GM18502 (cell line): ENCODE data around the gene FOXN3.
"Not testable (repeated sequence)": the region's sequence is repeated elsewhere in the genome, so short reads cannot be mapped to it uniquely, and the experiment has no call there.

Experiments
- ATAC-seq: cut with Tn5 transposase; IDR thresholded peaks from one replicate; pipeline ENCODE4 v1.9.1; 2021; ENCODE audit warnings: mild to moderate bottlenecking; ENCODE audit not compliant: unreplicated experiment, poor library complexity

Gene FOXN3

GRCh38 chr14:89158104-89158503 is 258.9 kb downstream of the FOXN3 start:
- ATAC-seq: not testable (repeated sequence)

GRCh38 chr14:89155491-89155890 is 261.5 kb downstream of the FOXN3 start:
- no peak for ATAC-seq

- ATAC-seq: not testable (repeated sequence)
These were observed 265.3 kb downstream of the FOXN3 start for GRCh38 chr14:89151693-89152092.

- ATAC-seq: no peak
These were observed 270.8 kb downstream of the FOXN3 start for GRCh38 chr14:89146274-89146673.

GRCh38 chr14:89144642-89145041 is 272.4 kb downstream of the FOXN3 start:
- no peak for ATAC-seq

DNA sequence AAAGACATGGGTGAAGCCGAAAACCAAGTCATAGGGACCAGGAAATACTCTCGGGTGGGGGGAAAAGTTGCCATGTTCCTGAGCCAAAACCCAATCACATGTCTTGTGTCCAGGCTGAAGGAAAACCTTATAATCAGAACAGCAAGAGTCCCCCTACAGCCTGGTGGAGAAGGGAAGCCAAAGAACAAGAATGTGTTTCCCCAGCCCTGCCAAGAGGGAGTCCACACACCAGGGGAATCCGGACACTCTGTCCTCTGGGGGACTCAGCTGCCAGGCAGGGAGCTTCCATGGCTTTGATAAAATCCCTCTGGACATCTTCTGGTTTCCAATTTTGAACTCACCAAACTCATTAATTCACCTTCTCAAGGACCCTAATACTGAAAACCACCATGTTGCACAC is 273.0 kb downstream of the FOXN3 start:
- ATAC-seq: no peak

DNA sequence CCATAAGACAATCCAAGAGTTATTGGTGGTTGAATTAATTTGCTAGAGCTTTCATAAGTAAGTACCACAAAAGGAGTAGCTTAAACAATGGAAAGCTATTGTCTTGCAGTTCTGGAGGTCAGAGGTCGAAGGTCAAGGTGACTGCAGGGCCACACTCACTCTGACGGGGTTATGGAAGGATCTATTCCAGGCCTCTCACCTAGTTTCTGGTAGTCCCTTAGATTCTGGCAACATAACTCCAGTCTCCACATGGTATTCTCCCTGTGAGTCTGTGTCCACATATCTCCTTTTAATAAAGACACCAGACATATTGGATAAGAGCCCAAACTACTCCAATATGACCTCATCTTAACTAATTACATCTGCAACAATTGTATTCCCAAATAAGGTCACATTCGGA is 273.4 kb downstream of the FOXN3 start:
- ATAC-seq: no peak

GRCh38 chr14:89142366-89142765 is 274.7 kb downstream of the FOXN3 start:
- no peak for ATAC-seq

DNA sequence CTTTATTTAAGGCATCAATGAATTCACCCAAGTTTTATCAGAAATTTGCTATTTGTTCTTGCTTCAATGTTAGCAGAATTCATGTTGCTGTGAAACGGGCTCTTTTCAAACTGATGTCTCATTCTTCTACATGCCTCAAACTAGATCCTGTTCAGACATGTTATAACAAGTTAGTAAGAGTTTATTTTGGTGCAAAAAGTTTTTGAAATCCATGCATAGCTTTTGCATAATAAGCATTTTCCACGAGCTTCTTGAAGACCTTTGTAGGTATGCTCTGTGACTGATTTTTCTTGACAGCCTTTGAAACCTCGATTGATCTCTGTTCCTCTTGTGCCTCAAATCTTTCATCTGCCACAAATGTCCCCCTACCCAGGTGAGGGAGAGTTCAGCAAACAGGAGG is 275.2 kb downstream of the FOXN3 start:
- ATAC-seq: no peak

DNA sequence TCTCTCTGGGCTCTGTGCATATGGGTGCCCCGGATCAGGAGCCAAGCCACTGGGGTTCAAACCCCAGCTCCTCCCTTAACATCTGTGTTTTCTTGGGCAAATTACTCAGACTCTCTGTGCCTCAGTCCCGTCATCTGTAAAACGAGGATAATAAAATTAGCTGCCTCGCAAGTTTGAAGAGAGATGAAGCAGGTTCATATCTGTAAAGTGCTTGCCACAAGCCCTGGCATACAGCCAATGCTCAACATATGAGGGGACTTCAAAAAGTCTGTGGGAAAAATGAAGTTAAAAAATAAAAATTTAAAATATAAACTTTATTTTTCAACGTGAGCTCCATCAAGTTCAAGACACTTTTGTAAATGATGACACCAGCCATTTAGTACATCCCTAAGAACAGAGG is 276.7 kb downstream of the FOXN3 start:
- ATAC-seq: no peak

DNA sequence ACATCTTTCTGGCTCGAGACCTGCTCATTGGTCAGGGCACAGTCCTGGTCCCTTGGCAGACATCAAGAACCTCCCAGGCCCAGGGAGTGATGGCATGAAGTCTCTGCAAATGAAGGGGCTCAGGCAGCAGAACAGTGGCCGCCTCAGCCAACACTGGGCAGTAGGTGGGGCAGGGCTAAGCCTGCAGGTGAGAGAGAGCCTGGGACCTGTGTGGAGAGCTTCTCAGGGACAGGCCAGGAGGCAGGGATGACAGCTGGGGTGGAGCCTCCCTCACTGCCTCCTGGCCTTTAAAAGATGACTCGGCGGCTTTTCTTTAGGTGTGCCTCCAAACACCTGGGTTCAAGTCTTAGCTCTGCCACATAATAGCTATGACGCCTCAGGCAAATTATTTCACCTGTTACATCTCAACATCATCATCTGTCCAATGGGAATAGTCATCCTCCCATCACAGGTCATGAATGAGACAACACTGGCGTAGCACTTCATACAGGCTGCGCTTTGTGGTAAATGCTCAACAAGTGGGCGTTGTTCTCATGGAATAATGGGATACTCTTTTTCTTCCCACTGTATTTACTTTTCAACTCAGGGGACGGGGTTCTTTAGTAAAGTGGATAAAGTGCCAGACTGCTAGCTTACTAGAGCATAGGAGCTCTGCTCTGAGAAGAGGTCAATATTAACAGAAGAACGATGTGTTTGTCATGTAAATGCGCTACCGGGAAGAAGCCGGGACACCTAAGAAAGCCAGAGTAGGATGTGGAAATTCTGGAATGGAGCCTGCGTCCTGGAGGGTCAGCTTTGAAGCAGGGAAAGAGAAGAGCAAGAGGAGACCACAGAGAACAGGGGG is 277.4 kb downstream of the FOXN3 start:
- no peak for ATAC-seq

DNA sequence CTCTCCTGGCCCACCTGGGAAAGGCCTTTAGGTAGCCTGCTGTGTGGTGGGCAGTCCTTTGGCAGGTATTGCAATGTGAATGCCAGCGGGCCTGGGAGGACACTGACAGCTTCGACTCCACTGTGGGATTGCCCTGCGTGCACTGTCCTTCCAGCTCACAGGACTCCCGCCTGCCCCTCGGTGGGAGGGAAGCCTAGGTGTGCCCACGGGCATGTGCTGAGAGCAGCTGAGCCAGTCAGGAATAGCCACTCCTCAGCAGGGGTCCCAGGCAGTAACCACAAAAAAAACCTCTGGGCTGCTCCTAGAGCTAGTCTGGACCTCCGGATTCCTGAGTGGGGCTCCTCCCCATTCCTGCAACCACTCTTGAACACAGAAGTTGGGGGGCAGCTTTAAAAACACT is 278.2 kb downstream of the FOXN3 start:
- no peak for ATAC-seq

- no peak for ATAC-seq
These were observed 279.4 kb downstream of the FOXN3 start for GRCh38 chr14:89137526-89138163.

GRCh38 chr14:89136587-89136986 is 280.4 kb downstream of the FOXN3 start:
- no peak for ATAC-seq

GRCh38 chr14:89134640-89135039 is 282.4 kb downstream of the FOXN3 start:
- no peak for ATAC-seq

DNA sequence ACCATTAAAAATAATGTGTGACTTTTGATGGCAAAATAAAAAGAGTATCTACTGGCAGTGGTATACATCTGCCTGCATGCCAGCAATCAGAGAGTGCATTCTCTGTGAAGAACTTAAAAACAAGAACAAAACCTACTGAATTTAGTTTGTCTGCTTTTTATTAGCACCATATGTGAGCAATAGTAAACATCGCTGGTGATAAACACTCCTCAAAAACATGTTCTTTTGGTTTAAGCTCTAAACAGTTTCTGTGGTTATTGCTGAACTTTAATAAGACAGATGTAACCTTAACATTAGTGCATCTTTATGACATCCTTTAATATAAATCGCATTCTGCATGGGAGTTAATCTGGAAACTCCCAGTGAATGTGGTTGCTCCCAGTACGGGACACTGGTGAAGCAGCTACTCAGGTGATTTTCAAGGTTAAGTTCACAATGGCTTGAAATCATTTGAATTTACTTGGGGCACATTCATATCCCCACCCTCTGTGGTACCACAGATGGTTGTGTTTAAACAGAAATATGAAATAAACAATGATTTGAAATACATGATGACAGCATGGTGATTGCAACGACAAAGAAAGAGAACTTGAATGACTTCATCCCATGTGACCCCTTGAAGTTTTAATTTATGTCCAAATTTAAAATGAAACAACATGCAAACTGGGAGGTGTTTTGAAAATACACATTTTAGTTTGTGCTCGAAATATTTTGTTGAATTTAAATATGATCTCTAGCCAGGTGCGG is 285.9 kb downstream of the FOXN3 start:
- no peak for ATAC-seq

- ATAC-seq: no peak
These were observed 287.5 kb downstream of the FOXN3 start for GRCh38 chr14:89129570-89129969.

DNA sequence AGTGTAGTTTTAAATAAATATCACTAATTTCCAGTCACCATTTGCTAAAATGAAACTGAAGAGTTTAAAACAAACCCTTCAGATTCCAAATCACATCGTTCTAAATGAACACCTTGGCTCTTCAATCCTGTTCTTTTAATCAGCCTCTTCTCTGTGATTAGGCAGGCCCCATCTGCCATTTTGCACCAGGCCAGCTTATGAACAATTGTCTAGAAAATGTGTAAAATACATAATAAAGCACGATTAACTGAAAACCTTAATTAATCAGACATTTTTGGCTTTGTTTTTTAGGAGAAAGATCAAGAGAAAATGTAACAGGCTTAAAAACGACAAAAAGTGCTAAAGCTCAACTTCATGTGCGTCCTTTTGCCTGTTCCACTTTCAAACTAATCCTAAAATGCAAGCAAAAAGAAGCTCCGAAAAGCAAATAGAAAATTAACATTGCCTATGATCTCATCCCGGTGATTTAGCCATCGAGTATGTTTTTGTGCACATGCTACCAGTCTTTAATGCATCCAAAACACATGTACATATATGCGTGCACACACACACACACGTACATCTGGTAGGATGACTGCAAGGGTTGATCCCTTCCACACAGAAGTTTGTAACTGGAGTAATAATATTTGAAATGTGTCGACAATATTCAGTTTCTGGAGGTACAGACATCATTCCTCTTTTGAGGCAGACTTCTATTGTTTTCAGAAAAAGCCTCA is 288.6 kb downstream of the FOXN3 start:
- ATAC-seq: no peak

- no peak for ATAC-seq
These were observed 290.6 kb downstream of the FOXN3 start for GRCh38 chr14:89126461-89126860.

GRCh38 chr14:89125216-89125615 is 291.8 kb downstream of the FOXN3 start:
- no peak for ATAC-seq

- peak; percentile 61 for ATAC-seq
These were observed 293.2 kb downstream of the FOXN3 start for GRCh38 chr14:89123851-89124250.
